Calu3 (cell line): ENCODE data around the gene NPAS4. TPM values are rescaled to one million over a fixed set of nuclear protein-coding genes. Genes with fewer than 3 reads are reported as not detected.

Experiments used
- BruUV-seq: library from RNA; stranded (reverse); fragments of 400-500 nt; replicated peaks from 2 replicates; lab custom pipeline; 2021; lab: Mats Ljungman, UMichigan
- CTCF ChIA-PET: fragments of 300-600 bp; sonication (Branson Sonifier 250); formaldehyde crosslinking; loops from one replicate; lab custom pipeline; 2022; ENCODE audit warnings: antibody characterized with exemption; lab: Charles Lee
- DNase-seq: peaks from one replicate; pipeline ENCODE4 v3.0.0; 2022
- H3K27ac Mint-ChIP-seq: one replicate; pipeline ENCODE4 v1.8.0; 2022; ENCODE audit warnings: mixed read lengths; ENCODE audit not compliant: unreplicated experiment
- H3K27me3 Mint-ChIP-seq: one replicate; pipeline ENCODE4 v1.8.0; 2022; ENCODE audit warnings: mixed read lengths; ENCODE audit not compliant: unreplicated experiment
- H3K36me3 Mint-ChIP-seq: one replicate; pipeline ENCODE4 v1.8.0; 2022; ENCODE audit warnings: mild to moderate bottlenecking, moderate library complexity, mixed read lengths; ENCODE audit not compliant: insufficient read depth, unreplicated experiment
- H3K4me1 Mint-ChIP-seq: one replicate; pipeline ENCODE4 v1.8.0; 2022; ENCODE audit warnings: mild to moderate bottlenecking, low read depth, mixed read lengths; ENCODE audit not compliant: unreplicated experiment
- H3K4me3 Mint-ChIP-seq: one replicate; pipeline ENCODE4 v1.8.0; 2022; ENCODE audit warnings: mild to moderate bottlenecking, low read depth, moderate library complexity, mixed read lengths; ENCODE audit not compliant: unreplicated experiment
- H3K9me3 Mint-ChIP-seq: one replicate; pipeline ENCODE4 v1.8.0; 2022; ENCODE audit warnings: low read depth, mixed read lengths; ENCODE audit not compliant: unreplicated experiment
- intact Hi-C: fragments of 100-400 bp; cut with micrococcal nuclease; formaldehyde crosslinking; loops from one replicate; pipeline ENCODE4 v1.10.0; 2022; ENCODE audit not compliant: unreplicated experiment
- total RNA-seq: library from RNA; stranded (reverse); gene quantifications from 2 replicates; pipeline ENCODE4 v1.2.3, GENCODE V29; 2022
- TF ChIP-seq, protein P1 (sequence below): fragments of 200-600 bp; IDR thresholded peaks from one replicate; pipeline ENCODE4 v1.8.0; 2022; ENCODE audit warnings: antibody characterized with exemption; ENCODE audit not compliant: unreplicated experiment

NPAS4 gene
- total RNA-seq, 1 experiment from 2014 or later: not detected

DNA sequence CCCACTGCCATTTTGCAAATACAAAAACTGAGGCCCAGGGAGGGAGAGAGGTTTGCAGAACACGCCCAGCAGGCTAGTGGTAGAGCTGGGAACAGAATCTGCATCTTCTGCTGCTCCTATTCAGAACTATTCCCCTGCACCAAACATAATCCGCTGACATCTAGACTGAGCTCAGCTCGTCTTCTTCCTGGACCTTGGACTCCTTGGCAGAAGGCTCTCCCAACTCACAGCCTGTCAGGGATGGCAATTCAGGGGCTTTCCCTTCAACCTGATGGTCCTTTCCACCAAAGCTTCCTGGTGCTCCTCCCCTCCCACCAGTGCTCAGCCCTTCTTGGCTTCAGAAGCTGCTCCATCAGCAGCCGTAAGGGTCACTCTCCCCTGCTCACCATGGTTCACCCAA is 9.5 kb upstream of the NPAS4 start:
- TF ChIP-seq, protein P1, sequence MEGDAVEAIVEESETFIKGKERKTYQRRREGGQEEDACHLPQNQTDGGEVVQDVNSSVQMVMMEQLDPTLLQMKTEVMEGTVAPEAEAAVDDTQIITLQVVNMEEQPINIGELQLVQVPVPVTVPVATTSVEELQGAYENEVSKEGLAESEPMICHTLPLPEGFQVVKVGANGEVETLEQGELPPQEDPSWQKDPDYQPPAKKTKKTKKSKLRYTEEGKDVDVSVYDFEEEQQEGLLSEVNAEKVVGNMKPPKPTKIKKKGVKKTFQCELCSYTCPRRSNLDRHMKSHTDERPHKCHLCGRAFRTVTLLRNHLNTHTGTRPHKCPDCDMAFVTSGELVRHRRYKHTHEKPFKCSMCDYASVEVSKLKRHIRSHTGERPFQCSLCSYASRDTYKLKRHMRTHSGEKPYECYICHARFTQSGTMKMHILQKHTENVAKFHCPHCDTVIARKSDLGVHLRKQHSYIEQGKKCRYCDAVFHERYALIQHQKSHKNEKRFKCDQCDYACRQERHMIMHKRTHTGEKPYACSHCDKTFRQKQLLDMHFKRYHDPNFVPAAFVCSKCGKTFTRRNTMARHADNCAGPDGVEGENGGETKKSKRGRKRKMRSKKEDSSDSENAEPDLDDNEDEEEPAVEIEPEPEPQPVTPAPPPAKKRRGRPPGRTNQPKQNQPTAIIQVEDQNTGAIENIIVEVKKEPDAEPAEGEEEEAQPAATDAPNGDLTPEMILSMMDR: no peak

DNA sequence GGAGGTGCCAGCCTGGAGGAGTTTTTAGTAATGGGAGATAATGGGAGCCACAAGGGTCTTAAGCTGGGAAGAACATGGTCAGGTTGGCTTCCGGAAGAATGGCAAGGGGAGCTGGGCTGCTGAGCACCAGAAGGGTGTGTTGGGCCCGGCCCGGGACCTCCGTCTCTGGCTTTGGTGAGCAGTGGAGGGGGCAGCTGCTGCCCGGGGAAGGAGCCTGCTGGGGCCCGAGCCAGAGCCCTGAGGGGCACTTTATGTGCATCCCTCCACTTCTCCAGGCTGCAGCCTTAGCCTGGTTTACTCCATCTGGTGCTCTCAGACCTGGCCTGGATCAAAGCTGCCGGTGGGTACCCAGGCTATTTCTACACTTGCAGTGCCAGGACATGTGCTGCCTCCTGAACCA is 8.7 kb upstream of the NPAS4 start:
- CTCF ChIA-PET: interaction anchor here (0.6 kb wide), 1 partner anchor 15 kb away, joined by 3 read pairs; no protein-coding TSS in a partner anchor
- intact Hi-C loops: no loop called here
- H3K9me3 Mint-ChIP-seq: no peaks in the 10 kb centered on the region
- H3K4me3 Mint-ChIP-seq: no peak overlapping the region
- no peak for DNase-seq
- BruUV-seq: no TSS peak
- H3K4me1 Mint-ChIP-seq: no peaks in the 10 kb centered on the region
- no peaks in the 10 kb centered on the region for H3K36me3 Mint-ChIP-seq
- TF ChIP-seq, protein P1: no peak
- H3K27ac Mint-ChIP-seq: no peak overlapping the region
- peaks cover 97% of the 10 kb centered on the region for H3K27me3 Mint-ChIP-seq

More for the DNA sequence above, 9.5 kb upstream of the NPAS4 start:
- H3K27ac Mint-ChIP-seq: no peak overlapping the region
- DNase-seq: no peak
- H3K9me3 Mint-ChIP-seq: no peaks in the 10 kb centered on the region
- H3K4me1 Mint-ChIP-seq: no peaks in the 10 kb centered on the region
- intact Hi-C loops: no loop called here
- CTCF ChIA-PET: no interaction called here
- no TSS peak for BruUV-seq
- H3K4me3 Mint-ChIP-seq: no peak overlapping the region
- no peaks in the 10 kb centered on the region for H3K36me3 Mint-ChIP-seq
- H3K27me3 Mint-ChIP-seq: peaks cover 97% of the 10 kb centered on the region

DNA sequence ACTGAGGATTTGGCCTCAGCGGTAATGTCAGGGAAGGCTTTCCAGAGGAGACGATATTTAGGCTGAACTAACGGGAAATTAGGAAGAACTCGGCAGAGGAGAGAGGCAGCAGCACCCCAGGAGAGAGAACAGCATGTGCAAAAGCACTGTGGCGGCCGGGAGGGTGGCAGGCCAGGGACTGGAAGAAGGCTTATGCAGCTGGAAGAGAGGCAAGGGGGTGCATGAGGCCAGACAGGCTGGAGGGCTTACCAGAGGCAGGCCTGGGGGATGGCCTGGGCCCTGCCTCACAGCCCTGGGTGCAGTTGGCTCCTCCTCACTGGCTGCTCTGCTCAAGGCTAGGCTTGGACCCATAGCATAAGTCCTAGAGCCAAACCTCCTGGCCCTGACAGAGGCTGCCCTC is 7.7 kb upstream of the NPAS4 start:
- Mint-ChIP-seq H3K27ac (no peak overlapping the region), H3K27me3 (peaks cover 97% of the 10 kb centered on the region), H3K4me1 (peaks cover 10% of the 10 kb centered on the region), H3K4me3 (no peak overlapping the region), H3K36me3 (no peaks in the 10 kb centered on the region), H3K9me3 (no peaks in the 10 kb centered on the region)
- intact Hi-C loops: no loop called here
- TF ChIP-seq, protein P1: no peak
- DNase-seq: no peak
- CTCF ChIA-PET: no interaction called here
- BruUV-seq: no TSS peak

DNA sequence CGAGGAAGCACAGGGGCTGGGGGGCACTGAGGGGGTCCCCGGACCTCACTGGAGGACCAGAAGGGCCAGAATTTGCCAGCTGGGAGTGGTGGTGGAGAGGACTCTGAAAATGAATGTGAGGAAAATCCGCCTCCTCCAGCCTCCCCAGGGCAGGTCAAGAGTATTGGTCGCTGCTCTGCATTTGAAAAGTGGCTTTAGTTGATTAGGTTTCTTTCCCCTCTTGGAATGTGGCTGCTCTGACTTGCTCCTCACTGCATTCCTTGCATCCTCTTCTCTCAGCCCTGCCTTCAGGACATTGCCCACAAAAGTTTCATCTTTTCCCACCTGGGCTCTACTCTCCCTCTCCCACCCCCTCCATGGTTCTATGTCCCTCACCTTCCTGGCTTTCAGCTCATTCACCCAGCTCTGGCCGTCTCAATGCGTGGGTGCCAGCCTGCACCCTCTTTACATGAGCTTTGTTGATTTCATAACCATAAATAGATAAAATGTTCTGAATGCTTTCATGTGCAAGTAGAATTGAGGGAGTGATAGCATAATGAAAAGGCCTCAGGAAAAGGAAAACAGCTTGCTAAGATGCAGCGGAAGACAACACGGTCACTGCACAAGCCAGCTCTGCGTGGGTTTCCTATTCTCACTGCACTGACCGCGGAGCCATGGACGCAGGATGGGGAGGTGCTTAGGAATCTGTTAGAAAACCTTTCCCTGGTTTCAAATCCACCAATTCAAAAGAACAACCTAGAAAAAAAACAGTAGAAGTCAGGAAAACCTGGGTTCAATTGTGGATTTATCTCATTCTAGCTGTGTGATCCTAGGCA is 6.5 kb upstream of the NPAS4 start:
- TF ChIP-seq, protein P1: no peak

More for the DNA sequence above, 6.5 kb upstream of the NPAS4 start:
- Mint-ChIP-seq H3K4me3 (no peak overlapping the region), H3K9me3 (no peaks in the 10 kb centered on the region), H3K4me1 (peaks cover 21% of the 10 kb centered on the region), H3K27me3 (peaks cover 99% of the 10 kb centered on the region), H3K36me3 (peaks cover 7% of the 10 kb centered on the region), H3K27ac (no peak overlapping the region)
- no peak for DNase-seq
- CTCF ChIA-PET: interaction anchor here (0.6 to 1.2 kb wide), 2 partner anchors 21 to 66 kb away, joined by 3 read pairs; partner anchors contain the start of gene DPP3
- no TSS peak for BruUV-seq
- intact Hi-C loops: no loop called here
